H1 (cell line): Measurements from ENCODE around the gene LY86. TPM values are rescaled to one million over a fixed set of nuclear protein-coding genes. Genes with fewer than 3 reads are reported as not detected.

ENCODE experiments used
- CTCF ChIA-PET: fragments of 300-600 bp; sonication (Branson Sonifier 250); formaldehyde crosslinking; loops from one replicate; lab custom pipeline; 2021; ENCODE audit not compliant: partially characterized antibody; lab: Charles Lee
- POLR2A ChIA-PET: fragments of 300-600 bp; sonication (Branson Sonifier 250); formaldehyde crosslinking; loops from one replicate; lab custom pipeline; 2021; ENCODE audit warnings: inconsistent platforms; ENCODE audit not compliant: partially characterized antibody; lab: Charles Lee
- DNase-seq, 2 experiments: peaks; one replicate each; pipeline versions ENCODE4 v3.0.0 to v3.0.0-alpha.2; 2010 to 2022; ENCODE audit warnings: low spot score in 2 of 2, low read depth in 1 of 2, mixed read lengths in 1 of 2
- FAIRE-seq: peaks from 2 replicates; lab custom pipeline; 2011; peaks lifted over from hg19 to GRCh38; lab: Jason Lieb, UNC
- H2AFZ ChIP-seq: 2 replicates; pipeline ENCODE4 v1.8.1; 2012; ENCODE audit warnings: low read length, inconsistent platforms
- H2AK5ac ChIP-seq: 2 replicates; pipeline ENCODE4 v1.6.1; 2013; ENCODE audit warnings: low read depth, low read length
- H2BK120ac ChIP-seq: replicated peaks from 2 replicates; pipeline ENCODE3; 2013; ENCODE audit warnings: low read depth, low read length, inconsistent platforms
- H2BK12ac ChIP-seq: 2 replicates; pipeline ENCODE4 v1.6.1; 2013; ENCODE audit warnings: low read depth, low read length
- H2BK15ac ChIP-seq: 2 replicates; pipeline ENCODE4 v1.6.1; 2013; ENCODE audit warnings: low read length
- H2BK20ac ChIP-seq: 2 replicates; pipeline ENCODE4 v1.6.1; 2013; ENCODE audit warnings: low read length
- H2BK5ac ChIP-seq: 2 replicates; pipeline ENCODE4 v1.6.1; 2013; ENCODE audit warnings: low read depth, low read length
- H3K14ac ChIP-seq: 2 replicates; pipeline ENCODE4 v1.6.1; 2013; ENCODE audit warnings: inconsistent platforms; ENCODE audit not compliant: insufficient read length
- H3K18ac ChIP-seq: 2 replicates; pipeline ENCODE4 v1.6.1; 2013; ENCODE audit warnings: low read length; ENCODE audit errors: extremely low read depth
- H3K23ac ChIP-seq: 2 replicates; pipeline ENCODE4 v1.6.1; 2013; ENCODE audit warnings: inconsistent platforms; ENCODE audit not compliant: insufficient read length
- H3K23me2 ChIP-seq: 2 replicates; pipeline ENCODE4 v1.6.1; 2013; ENCODE audit warnings: low read depth, low read length
- H3K27ac ChIP-seq: 2 replicates; pipeline ENCODE4 v1.6.1; 2011; ENCODE audit warnings: low read depth, low read length, inconsistent platforms
- H3K27me3 ChIP-seq, 4 experiments: replicated peaks in 1 of 4; 1 replicate in 1 of 4; 2 replicates in 3 of 4; pipeline versions ENCODE4 v1.6.1 to v1.8.1; 2011 to 2013; ENCODE audit warnings: low read length in 3 of 4, mild to moderate bottlenecking in 3 of 4, inconsistent platforms in 2 of 4, mixed read lengths in 2 of 4, moderate library complexity in 1 of 4; ENCODE audit not compliant: control insufficient read depth in 3 of 4, insufficient read depth in 3 of 4; ENCODE audit errors: extremely low read depth in 1 of 4
- H3K36me3 ChIP-seq, 4 experiments: 2 replicates each; pipeline versions ENCODE4 v1.6.1 to v1.8.1; 2011 to 2013; ENCODE audit warnings: mild to moderate bottlenecking in 4 of 4, low read length in 3 of 4, moderate library complexity in 2 of 4, control low read depth in 1 of 4, inconsistent platforms in 1 of 4; ENCODE audit not compliant: insufficient read depth in 4 of 4, control insufficient read depth in 2 of 4
- H3K4ac ChIP-seq: replicated peaks from 2 replicates; pipeline ENCODE3; 2013; ENCODE audit warnings: low read length, low read depth, mixed read lengths, inconsistent platforms; ENCODE audit not compliant: insufficient read length
- H3K4me1 ChIP-seq, 4 experiments: replicated peaks in 1 of 4; 1 replicate in 1 of 4; 2 replicates in 3 of 4; pipeline versions ENCODE4 v1.6.1 to v1.8.1; 2011 to 2013; ENCODE audit warnings: low read length in 3 of 4, inconsistent platforms in 2 of 4, mixed read lengths in 1 of 4; ENCODE audit not compliant: insufficient read depth in 4 of 4, control insufficient read depth in 3 of 4
- H3K4me2 ChIP-seq, 2 experiments: 2 replicates each; pipeline versions ENCODE4 v1.6.1 to v1.8.1; 2011 to 2013; ENCODE audit warnings: low read depth in 2 of 2, low read length in 2 of 2, control low read depth in 1 of 2, inconsistent platforms in 1 of 2, mild to moderate bottlenecking in 1 of 2; ENCODE audit not compliant: insufficient read depth in 1 of 2
- H3K4me3 ChIP-seq, 4 experiments: fragments of 200-600, 300-600 bp in 1 of 4; sonication (generic), shearing (Covaris generic), sonication (Bioruptor Twin) in 1 of 4; 2 replicates each; pipeline versions ENCODE4 v1.5.1 to v1.8.1; 2011 to 2016; ENCODE audit warnings: low read length in 4 of 4, low read depth in 3 of 4, control low read depth in 2 of 4, inconsistent platforms in 2 of 4, mild to moderate bottlenecking in 2 of 4, mixed read lengths in 1 of 4, moderate library complexity in 1 of 4; ENCODE audit not compliant: insufficient read depth in 2 of 4; ENCODE audit errors: extremely low read depth in 1 of 4
- H3K56ac ChIP-seq: replicated peaks from 2 replicates; pipeline ENCODE3; 2013; ENCODE audit warnings: low read depth, mild to moderate bottlenecking, mixed read lengths, low read length, inconsistent platforms; ENCODE audit not compliant: insufficient read length
- H3K79me1 ChIP-seq: 2 replicates; pipeline ENCODE4 v1.6.1; 2013; ENCODE audit warnings: low read depth, low read length, control low read depth
- H3K79me2 ChIP-seq, 2 experiments: 2 replicates each; pipeline versions ENCODE4 v1.6.1 to v1.8.1; 2012 to 2013; ENCODE audit warnings: low read length in 2 of 2, mild to moderate bottlenecking in 2 of 2, inconsistent platforms in 1 of 2; ENCODE audit not compliant: insufficient read depth in 2 of 2, control insufficient read depth in 1 of 2
- H3K9ac ChIP-seq, 4 experiments: replicated peaks in 1 of 4; 1 replicate in 1 of 4; 2 replicates in 3 of 4; pipeline versions ENCODE4 v1.6.1 to v1.8.1; 2011 to 2013; ENCODE audit warnings: low read depth in 3 of 4, low read length in 3 of 4, control low read depth in 2 of 4, mild to moderate bottlenecking in 2 of 4, moderate library complexity in 2 of 4, inconsistent platforms in 1 of 4; ENCODE audit errors: extremely low read depth in 1 of 4
- H3K9me3 ChIP-seq, 2 experiments: 2 replicates each; pipeline versions ENCODE4 v1.6.1 to v1.8.1; 2012 to 2013; ENCODE audit warnings: mild to moderate bottlenecking in 2 of 2, moderate library complexity in 2 of 2, control low read depth in 1 of 2, inconsistent platforms in 1 of 2, low read depth in 1 of 2, low read length in 1 of 2, mixed read lengths in 1 of 2; ENCODE audit not compliant: insufficient read depth in 2 of 2
- H4K20me1 ChIP-seq, 2 experiments: replicated peaks in 1 of 2; 2 replicates each; pipeline versions ENCODE3 to v1.8.1; 2011 to 2013; ENCODE audit warnings: inconsistent platforms in 2 of 2, low read length in 2 of 2, mild to moderate bottlenecking in 1 of 2; ENCODE audit not compliant: insufficient read depth in 2 of 2, control insufficient read depth in 1 of 2
- H4K5ac ChIP-seq: 2 replicates; pipeline ENCODE4 v1.6.1; 2013; ENCODE audit warnings: low read length, low read depth, mixed read lengths, inconsistent platforms; ENCODE audit not compliant: insufficient read length
- H4K8ac ChIP-seq: 2 replicates; pipeline ENCODE4 v1.8.0; 2013; ENCODE audit warnings: mild to moderate bottlenecking, moderate library complexity, low read length, inconsistent platforms; ENCODE audit not compliant: insufficient read depth; ENCODE audit errors: extremely low read depth
- H4K91ac ChIP-seq: replicated peaks from 2 replicates; pipeline ENCODE3; 2013; ENCODE audit warnings: low read length, mixed read lengths, inconsistent platforms; ENCODE audit not compliant: insufficient read length
- RBBP5 ChIP-seq: IDR thresholded peaks from 2 replicates; pipeline ENCODE4 v1.7.1; 2012; ENCODE audit warnings: low read depth, mild to moderate bottlenecking, inconsistent platforms, low read length, moderate library complexity, borderline replicate concordance
- TBP ChIP-seq: IDR thresholded peaks from 2 replicates; pipeline ENCODE4 v1.6.1; 2011; ENCODE audit warnings: low read depth, low read length, improper control_type of control experiment
- WGBS, 2 experiments: shearing (Covaris generic) in 1 of 2; methylation state at CpG; one replicate each; pipeline versions ENCODE4 v1.1.6 to v1.1.7; 2013 to 2015; ENCODE audit warnings: low lambda C conversion rate in 2 of 2, mixed read lengths in 2 of 2, inconsistent platforms in 1 of 2, low coverage in 1 of 2, missing lambda C conversion rate in 1 of 2; ENCODE audit not compliant: insufficient replicate concordance in 2 of 2, insufficient coverage in 1 of 2, insufficient read length in 1 of 2; ENCODE audit errors: extremely low coverage in 1 of 2, missing lambda C conversion rate in 1 of 2; 5-methylcytosine and 5-hydroxymethylcytosine counted together
- polyA plus RNA-seq, 7 experiments: library from polyadenylated mRNA; depleted of rRNA in 3 of 7; stranded (reverse) in 5 of 7; unstranded in 2 of 7; fragments of >200 nt in 5 of 7; fragments of 200-250 nt in 2 of 7; gene quantifications; 1 replicate in 5 of 7; 2 replicates in 1 of 7; 4 replicates in 1 of 7; pipeline versions ENCODE4 v1.2.1 to v1.2.3, GENCODE V29; 2011 to 2013; ENCODE audit warnings: missing spikeins in 2 of 7, mixed read lengths in 2 of 7
- total RNA-seq: library from RNA; stranded (reverse); fragmentation: NEBNext Ultra II Directional; extraction: Animal tissue kit (Norgen Biotek cat#: 25700); gene quantifications from 2 replicates; pipeline ENCODE4 v1.2.1, GENCODE V29; 2021

LY86 gene
- total and polyA plus RNA-seq, 2 of the 8 experiments (the other 6 are each of a cell fraction or from before 2014, with no cell fraction given), result not detected

GRCh38 chr6:6556161-6556737 is 32.3 kb upstream of the LY86 start:
- no peak overlapping the region for H2BK120ac ChIP-seq
- no peak overlapping the region for H4K8ac ChIP-seq
- no peak overlapping the region for H2BK12ac ChIP-seq
- H2AK5ac ChIP-seq, result no peak overlapping the region
- FAIRE-seq (no peak), DNase-seq (no peak)
- H2BK15ac ChIP-seq, result no peak overlapping the region
- no peaks in the 10 kb centered on the region for H3K27me3 ChIP-seq
- ChIA-PET CTCF (interaction anchor here (0.5 to 3.9 kb wide), 30 partner anchors 10 to 1202 kb away, joined by 3 to 27 read pairs (median 3); no protein-coding TSS in a partner anchor), POLR2A (interaction anchor here (0.6 to 1.7 kb wide), 2 partner anchors 9 to 20 kb away, joined by 3 to 7 read pairs; no protein-coding TSS in a partner anchor)
- no peak overlapping the region for H2BK5ac ChIP-seq
- H3K4me2 ChIP-seq, result no peak overlapping the region
- H3K36me3 ChIP-seq, result no peaks in the 10 kb centered on the region
- no peak overlapping the region for H3K56ac ChIP-seq
- H3K27ac ChIP-seq, result no peak overlapping the region
- H3K23me2 ChIP-seq, result 0 out of 2 replicates have a peak, but pooled peaks cover 1% of the 10 kb centered on the region
- H4K5ac ChIP-seq, result no peak overlapping the region
- H3K4me1 ChIP-seq, result no peaks in the 10 kb centered on the region
- H3K14ac ChIP-seq, result no peak overlapping the region
- H4K91ac ChIP-seq, result no peak overlapping the region
- no peak overlapping the region for H3K23ac ChIP-seq
- H3K4me3 ChIP-seq, result no peak overlapping the region
- no peaks in the 10 kb centered on the region for H4K20me1 ChIP-seq
- 94% methylated on average over 7 of the region's 7 CpGs; no CpG with 5 or more reads in 1 of the 2 experiments for WGBS, 2 experiments
- no peak overlapping the region for H3K9ac ChIP-seq
- no peak overlapping the region for H2BK20ac ChIP-seq
- no peaks in the 10 kb centered on the region for H3K79me1 ChIP-seq
- no peaks in the 10 kb centered on the region for H3K9me3 ChIP-seq
- H3K79me2 ChIP-seq, result no peaks in the 10 kb centered on the region
- H3K18ac ChIP-seq, result no peak overlapping the region
- no peak overlapping the region for H3K4ac ChIP-seq
- no peak for TF ChIP-seq RBBP5
- TF ChIP-seq TBP, result no peak
- TF ChIP-seq, all 59 proteins: peak for 0
- no peak overlapping the region for H2AFZ ChIP-seq
